HL-60 (cell line): ENCODE results near the gene LRCH4.

ENCODE experiments used
- DNase-seq, 2 experiments: peaks; one replicate each; pipeline ENCODE4 v3.0.0-alpha.2; 2010 to 2020; ENCODE audit warnings: low read depth in 1 of 2, low spot score in 1 of 2
- H3K27ac ChIP-seq: fragments of 250-450 bp; sonication (Bioruptor Pico); replicated peaks from 2 replicates; pipeline ENCODE4 v1.5.1; 2020; ENCODE audit warnings: mild to moderate bottlenecking, moderate library complexity
- H3K27me3 ChIP-seq: fragments of 250-450 bp; sonication (Bioruptor Pico); 2 replicates; pipeline ENCODE4 v1.5.1; 2021; ENCODE audit warnings: mild to moderate bottlenecking, moderate library complexity; ENCODE audit not compliant: insufficient read depth, poor library complexity, severe bottlenecking
- H3K4me3 ChIP-seq: replicated peaks from 2 replicates; pipeline ENCODE4 v1.5.1; 2011; ENCODE audit warnings: mild to moderate bottlenecking, control low read depth, low read length; ENCODE audit not compliant: insufficient read depth
- CTCF ChIP-seq: IDR thresholded peaks from one replicate; pipeline ENCODE4 v1.5.1; 2011; ENCODE audit warnings: low read length, control low read depth, inconsistent platforms; ENCODE audit not compliant: insufficient read depth
- GABPA ChIP-seq: IDR thresholded peaks from 2 replicates; pipeline ENCODE4 v1.6.1; 2012; ENCODE audit warnings: low read depth
- POLR2AphosphoS5 ChIP-seq: IDR thresholded peaks from 2 replicates; pipeline ENCODE4 v1.6.1; 2012; ENCODE audit warnings: low read depth
- SPI1 ChIP-seq: IDR thresholded peaks from 2 replicates; pipeline ENCODE4 v1.6.1; 2012; ENCODE audit warnings: low read depth, mild to moderate bottlenecking, borderline replicate concordance
- TF ChIP-seq, protein P1 (sequence below): IDR thresholded peaks from 2 replicates; pipeline ENCODE4 v1.6.1; 2012; ENCODE audit warnings: low read depth; ENCODE audit not compliant: insufficient replicate concordance

The LRCH4 gene

GRCh38 chr7:100580466-100581283 lies 5.3 kb downstream of the LRCH4 start:
- H3K4me3 ChIP-seq, result no peak overlapping the region
- DNase-seq, result no peak
- TF ChIP-seq POLR2AphosphoS5 (no peak), SPI1 (no peak)
- TF ChIP-seq, protein P1, sequence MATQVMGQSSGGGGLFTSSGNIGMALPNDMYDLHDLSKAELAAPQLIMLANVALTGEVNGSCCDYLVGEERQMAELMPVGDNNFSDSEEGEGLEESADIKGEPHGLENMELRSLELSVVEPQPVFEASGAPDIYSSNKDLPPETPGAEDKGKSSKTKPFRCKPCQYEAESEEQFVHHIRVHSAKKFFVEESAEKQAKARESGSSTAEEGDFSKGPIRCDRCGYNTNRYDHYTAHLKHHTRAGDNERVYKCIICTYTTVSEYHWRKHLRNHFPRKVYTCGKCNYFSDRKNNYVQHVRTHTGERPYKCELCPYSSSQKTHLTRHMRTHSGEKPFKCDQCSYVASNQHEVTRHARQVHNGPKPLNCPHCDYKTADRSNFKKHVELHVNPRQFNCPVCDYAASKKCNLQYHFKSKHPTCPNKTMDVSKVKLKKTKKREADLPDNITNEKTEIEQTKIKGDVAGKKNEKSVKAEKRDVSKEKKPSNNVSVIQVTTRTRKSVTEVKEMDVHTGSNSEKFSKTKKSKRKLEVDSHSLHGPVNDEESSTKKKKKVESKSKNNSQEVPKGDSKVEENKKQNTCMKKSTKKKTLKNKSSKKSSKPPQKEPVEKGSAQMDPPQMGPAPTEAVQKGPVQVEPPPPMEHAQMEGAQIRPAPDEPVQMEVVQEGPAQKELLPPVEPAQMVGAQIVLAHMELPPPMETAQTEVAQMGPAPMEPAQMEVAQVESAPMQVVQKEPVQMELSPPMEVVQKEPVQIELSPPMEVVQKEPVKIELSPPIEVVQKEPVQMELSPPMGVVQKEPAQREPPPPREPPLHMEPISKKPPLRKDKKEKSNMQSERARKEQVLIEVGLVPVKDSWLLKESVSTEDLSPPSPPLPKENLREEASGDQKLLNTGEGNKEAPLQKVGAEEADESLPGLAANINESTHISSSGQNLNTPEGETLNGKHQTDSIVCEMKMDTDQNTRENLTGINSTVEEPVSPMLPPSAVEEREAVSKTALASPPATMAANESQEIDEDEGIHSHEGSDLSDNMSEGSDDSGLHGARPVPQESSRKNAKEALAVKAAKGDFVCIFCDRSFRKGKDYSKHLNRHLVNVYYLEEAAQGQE, result no peak
- H3K27ac ChIP-seq, result no peak overlapping the region; the same call in 1 of the 2 replicates
- H3K27me3 ChIP-seq, result no peaks in the 10 kb centered on the region

GRCh38 chr7:100578246-100579183 lies 7.4 kb downstream of the LRCH4 start:
- Histone ChIP-seq H3K4me3 (no peak overlapping the region), H3K27ac (no peak overlapping the region), H3K27me3 (no peaks in the 10 kb centered on the region)
- TF ChIP-seq, protein P1, result no peak
- TF ChIP-seq SPI1 (no peak), POLR2AphosphoS5 (no peak), CTCF (no peak), GABPA (no peak)
- DNase-seq, result no peak

DNA sequence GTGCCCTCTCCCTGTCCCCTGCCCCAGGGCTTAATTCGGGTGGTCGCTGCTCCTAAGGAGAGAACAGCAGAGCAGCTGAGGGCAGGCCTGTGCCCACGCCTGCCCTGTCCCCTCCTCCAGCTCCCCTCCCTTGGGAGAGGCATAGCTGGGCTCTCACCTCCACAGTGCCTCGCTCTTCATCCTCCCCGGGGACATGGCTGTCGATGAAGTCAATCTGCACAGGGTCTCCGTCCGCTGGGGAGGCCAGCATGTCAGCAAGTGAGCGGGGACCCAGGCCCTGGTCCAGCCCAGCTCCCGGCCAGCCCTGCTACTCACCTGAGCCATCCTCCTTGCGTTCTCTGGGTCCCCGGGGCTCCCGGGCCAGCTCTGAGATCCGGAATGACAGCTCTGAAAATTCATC lies 8.4 kb downstream of the LRCH4 start:
- Histone ChIP-seq H3K27me3 (no peaks in the 10 kb centered on the region), H3K27ac (no peak overlapping the region), H3K4me3 (no peak overlapping the region)
- TF ChIP-seq SPI1 (no peak), GABPA (no peak), CTCF (no peak), POLR2AphosphoS5 (no peak)
- TF ChIP-seq, protein P1, result no peak
- no peak for DNase-seq
